Endothelial cell of umbilical vein (primary cell): Measurements from ENCODE around the gene ACSM2A. TPM values are rescaled to one million over a fixed set of nuclear protein-coding genes. Genes with fewer than 3 reads are reported as not detected.
"Not testable (repeated sequence)": the region's sequence is repeated elsewhere in the genome, so short reads cannot be mapped to it uniquely, and the experiment has no call there.

Experiments
- BruUV-seq: library from RNA; stranded (reverse); fragments of 400-500 nt; replicated peaks from 2 replicates; lab custom pipeline; 2021; lab: Mats Ljungman, UMichigan
- CTCF ChIA-PET: fragments of 300-600, 350-600 bp; sonication (Branson Sonifier 250); formaldehyde crosslinking; loops from one replicate; lab custom pipeline; 2021; ENCODE audit warnings: antibody characterized with exemption, inconsistent platforms; lab: Charles Lee
- POLR2A ChIA-PET: fragments of 300-600, 350-600 bp; sonication (Branson Sonifier 250); formaldehyde crosslinking; loops from one replicate; lab custom pipeline; 2021; ENCODE audit warnings: antibody characterized with exemption, inconsistent platforms; lab: Charles Lee
- DNase-seq: peaks from one replicate; pipeline ENCODE4 v3.0.0-alpha.2; 2011; ENCODE audit warnings: low read depth, low spot score
- FAIRE-seq: peaks from 2 replicates; lab custom pipeline; 2011; peaks lifted over from hg19 to GRCh38; lab: Jason Lieb, UNC
- H2AFZ ChIP-seq: 2 replicates; pipeline ENCODE4 v1.6.0; 2012; ENCODE audit warnings: low read depth, low read length, control low read depth, inconsistent platforms
- H3K27ac ChIP-seq: 2 replicates; pipeline ENCODE4 v1.5.1; 2011; ENCODE audit warnings: low read depth, mild to moderate bottlenecking, control low read depth, low read length, moderate library complexity; ENCODE audit not compliant: insufficient read depth
- H3K27me3 ChIP-seq, 2 experiments: 2 replicates each; pipeline versions ENCODE4 v1.6.0 to v1.6.1; 2011; ENCODE audit warnings: low read length in 2 of 2, mixed read lengths in 1 of 2; ENCODE audit not compliant: control insufficient read depth in 2 of 2, insufficient read depth in 2 of 2
- H3K36me3 ChIP-seq, 2 experiments: 2 replicates in 1 of 2; 3 replicates in 1 of 2; pipeline ENCODE4 v1.5.1; 2011; ENCODE audit warnings: low read length in 2 of 2, mild to moderate bottlenecking in 1 of 2, moderate library complexity in 1 of 2; ENCODE audit not compliant: control insufficient read depth in 2 of 2, insufficient read depth in 2 of 2; ENCODE audit errors: extremely low read depth in 1 of 2
- H3K4me1 ChIP-seq: 3 replicates; pipeline ENCODE4 v1.5.1; 2011; ENCODE audit warnings: mild to moderate bottlenecking, low read length; ENCODE audit not compliant: control insufficient read depth, insufficient read depth; ENCODE audit errors: extremely low read depth
- H3K4me2 ChIP-seq: 2 replicates; pipeline ENCODE4 v1.6.1; 2011; ENCODE audit warnings: low read length, control low read depth, mixed read lengths; ENCODE audit not compliant: insufficient read depth
- H3K4me3 ChIP-seq, 3 experiments: fragments of 200-600 bp in 1 of 3; sonication (generic), shearing (Covaris generic) in 1 of 3; replicated peaks in 1 of 3; 2 replicates each; pipeline ENCODE4 v1.5.1; 2011 to 2016; ENCODE audit warnings: control low read depth in 3 of 3, low read length in 3 of 3, mild to moderate bottlenecking in 2 of 3, inconsistent platforms in 1 of 3, low read depth in 1 of 3, moderate library complexity in 1 of 3; ENCODE audit not compliant: insufficient read depth in 1 of 3
- H3K79me2 ChIP-seq: 2 replicates; pipeline ENCODE4 v1.6.0; 2012; ENCODE audit warnings: low read length, inconsistent platforms; ENCODE audit not compliant: control insufficient read depth, insufficient read depth
- H3K9ac ChIP-seq: replicated peaks from 2 replicates; pipeline ENCODE3; 2011; ENCODE audit warnings: low read length, control low read depth; ENCODE audit not compliant: insufficient read depth; ENCODE audit errors: extremely low read depth
- H3K9me1 ChIP-seq: replicated peaks from 3 replicates; pipeline ENCODE4 v1.6.0; 2011; ENCODE audit warnings: mild to moderate bottlenecking, low read length; ENCODE audit not compliant: control insufficient read depth, insufficient read depth; ENCODE audit errors: extremely low read depth
- H3K9me3 ChIP-seq: replicated peaks from 2 replicates; pipeline ENCODE4 v1.5.1; 2012; ENCODE audit warnings: low read length, inconsistent platforms; ENCODE audit not compliant: control insufficient read depth, insufficient read depth
- H4K20me1 ChIP-seq: replicated peaks from 2 replicates; pipeline ENCODE3; 2011; ENCODE audit warnings: mild to moderate bottlenecking, low read length; ENCODE audit not compliant: control insufficient read depth, insufficient read depth; ENCODE audit errors: extremely low read depth
- EZH2 ChIP-seq: IDR thresholded peaks from 2 replicates; pipeline ENCODE4 v1.6.1; 2012; ENCODE audit warnings: borderline replicate concordance, low read depth, mild to moderate bottlenecking, moderate library complexity, low read length, inconsistent platforms; ENCODE audit not compliant: severe bottlenecking
- FOS ChIP-seq: IDR thresholded peaks from 2 replicates; pipeline ENCODE4 v1.6.1; 2011; ENCODE audit warnings: mild to moderate bottlenecking, low read length, moderate library complexity, borderline replicate concordance; ENCODE audit not compliant: insufficient read depth
- GATA2 ChIP-seq: IDR thresholded peaks from 2 replicates; pipeline ENCODE4 v1.7.0; 2011; ENCODE audit warnings: low read depth, mild to moderate bottlenecking, moderate library complexity, mixed read lengths, low read length; ENCODE audit not compliant: insufficient read length, insufficient read depth
- JUN ChIP-seq: IDR thresholded peaks from 2 replicates; pipeline ENCODE4 v1.6.1; 2011; ENCODE audit warnings: borderline replicate concordance, low read depth; ENCODE audit not compliant: insufficient read length, insufficient read depth
- MAX ChIP-seq: IDR thresholded peaks from 2 replicates; pipeline ENCODE4 v1.6.1; 2011; ENCODE audit not compliant: insufficient read depth, insufficient read length
- MYC ChIP-seq: IDR thresholded peaks from one replicate; pipeline ENCODE4 v1.6.1; 2011; ENCODE audit warnings: mild to moderate bottlenecking, low read depth, low read length
- POLR2A ChIP-seq: IDR thresholded peaks from 2 replicates; pipeline ENCODE4 v1.6.1; 2012; ENCODE audit warnings: low read depth, mild to moderate bottlenecking, control low read depth, low read length
- POLR2AphosphoS5 ChIP-seq: IDR thresholded peaks from 2 replicates; pipeline ENCODE4 v1.6.1; 2012; ENCODE audit warnings: low read depth, mild to moderate bottlenecking, control low read depth, low read length, moderate library complexity; ENCODE audit not compliant: insufficient read depth
- dilution Hi-C: fragments of 300-500 bp; cut with MboI; formaldehyde crosslinking; loops from one replicate; pipeline ENCODE4 v1.15.0; 2019; ENCODE audit warnings: low sequenced_read_pairs; ENCODE audit not compliant: extremely low pct_ligation_motif_present
- intact Hi-C: fragments of 100-400 bp; cut with micrococcal nuclease; formaldehyde crosslinking; loops from one replicate; pipeline ENCODE4 v1.10.0; 2022
- polyA plus RNA-seq, 4 experiments: library from polyadenylated mRNA; depleted of rRNA in 3 of 4; stranded (reverse) in 3 of 4; unstranded in 1 of 4; fragments of >200 nt; gene quantifications; 2 replicates each; pipeline versions ENCODE4 v1.2.1 to v1.2.3, GENCODE V29; 2011 to 2012; ENCODE audit warnings: missing spikeins in 1 of 4
- total RNA-seq: library from RNA; stranded (reverse); gene quantifications from 2 replicates; pipeline ENCODE4 v1.2.3, GENCODE V29; 2021
- TF ChIP-seq, protein P1 (sequence below), 2 donors: IDR thresholded peaks; 1 replicate in 1 of 2; 2 replicates in 1 of 2; pipeline ENCODE4 v1.5.1; 2011; ENCODE audit warnings: low read length in 2 of 2, mild to moderate bottlenecking in 2 of 2, moderate library complexity in 2 of 2, control low read depth in 1 of 2, inconsistent platforms in 1 of 2, low read depth in 1 of 2; ENCODE audit not compliant: insufficient read depth in 1 of 2; ENCODE audit errors: extremely low read depth in 1 of 2

ACSM2A gene
- total and polyA plus RNA-seq, 2 donors (not counting 3 experiments of a cell fraction or from before 2014, with no cell fraction given), result 0.03 TPM; not detected in 1

DNA sequence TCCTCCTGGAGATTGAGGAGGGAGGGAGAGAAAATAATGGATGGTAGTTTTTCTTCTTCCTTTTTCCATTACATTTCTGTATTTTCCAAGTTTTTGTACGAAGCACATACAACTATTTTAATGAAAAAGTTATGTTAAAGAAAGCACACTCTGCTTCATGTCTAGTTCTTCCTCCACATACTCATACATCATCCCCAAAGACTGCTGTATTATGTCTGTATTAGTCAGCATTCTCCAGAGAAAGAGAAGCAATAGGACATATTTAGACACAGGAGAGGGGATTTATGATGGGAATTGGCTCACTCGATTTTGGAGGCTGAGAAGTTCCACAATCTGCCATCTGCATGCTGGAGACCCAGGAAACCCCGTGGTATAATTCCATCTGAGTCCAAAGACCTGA lies 10.1 kb upstream of the ACSM2A start:
- FAIRE-seq (no peak), DNase-seq (no peak)
- H3K36me3 ChIP-seq, result no peaks in the 10 kb centered on the region
- no peak overlapping the region for H3K4me2 ChIP-seq
- no peak overlapping the region for H3K4me3 ChIP-seq
- no peaks in the 10 kb centered on the region for H3K27me3 ChIP-seq
- H4K20me1 ChIP-seq, result no peaks in the 10 kb centered on the region
- no TSS peak for BruUV-seq
- H3K4me1 ChIP-seq, result no peaks in the 10 kb centered on the region
- no peak overlapping the region for H3K9ac ChIP-seq
- H3K79me2 ChIP-seq, result no peaks in the 10 kb centered on the region
- TF ChIP-seq EZH2 (no peak), JUN (no peak), GATA2 (no peak), MAX (no peak), FOS (no peak), POLR2A (no peak), MYC (no peak), POLR2AphosphoS5 (no peak)
- TF ChIP-seq, protein P1, sequence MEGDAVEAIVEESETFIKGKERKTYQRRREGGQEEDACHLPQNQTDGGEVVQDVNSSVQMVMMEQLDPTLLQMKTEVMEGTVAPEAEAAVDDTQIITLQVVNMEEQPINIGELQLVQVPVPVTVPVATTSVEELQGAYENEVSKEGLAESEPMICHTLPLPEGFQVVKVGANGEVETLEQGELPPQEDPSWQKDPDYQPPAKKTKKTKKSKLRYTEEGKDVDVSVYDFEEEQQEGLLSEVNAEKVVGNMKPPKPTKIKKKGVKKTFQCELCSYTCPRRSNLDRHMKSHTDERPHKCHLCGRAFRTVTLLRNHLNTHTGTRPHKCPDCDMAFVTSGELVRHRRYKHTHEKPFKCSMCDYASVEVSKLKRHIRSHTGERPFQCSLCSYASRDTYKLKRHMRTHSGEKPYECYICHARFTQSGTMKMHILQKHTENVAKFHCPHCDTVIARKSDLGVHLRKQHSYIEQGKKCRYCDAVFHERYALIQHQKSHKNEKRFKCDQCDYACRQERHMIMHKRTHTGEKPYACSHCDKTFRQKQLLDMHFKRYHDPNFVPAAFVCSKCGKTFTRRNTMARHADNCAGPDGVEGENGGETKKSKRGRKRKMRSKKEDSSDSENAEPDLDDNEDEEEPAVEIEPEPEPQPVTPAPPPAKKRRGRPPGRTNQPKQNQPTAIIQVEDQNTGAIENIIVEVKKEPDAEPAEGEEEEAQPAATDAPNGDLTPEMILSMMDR (IDR thresholded peaks at IDR 0.05; ENCODE audit: extremely low read depth in 1 of 2, insufficient read depth in 1 of 2, low read depth in 1 of 2, low read length in 2 of 2), result no peak
- H3K9me1 ChIP-seq, result no peaks in the 10 kb centered on the region
- no peak overlapping the region for H2AFZ ChIP-seq
- dilution Hi-C loops (no loop called here), intact Hi-C loops (no loop called here)
- POLR2A ChIA-PET, result no interaction called here
- H3K9me3 ChIP-seq, result no peaks in the 10 kb centered on the region
- H3K27ac ChIP-seq, result no peak overlapping the region
- CTCF ChIA-PET, result no interaction called here

DNA sequence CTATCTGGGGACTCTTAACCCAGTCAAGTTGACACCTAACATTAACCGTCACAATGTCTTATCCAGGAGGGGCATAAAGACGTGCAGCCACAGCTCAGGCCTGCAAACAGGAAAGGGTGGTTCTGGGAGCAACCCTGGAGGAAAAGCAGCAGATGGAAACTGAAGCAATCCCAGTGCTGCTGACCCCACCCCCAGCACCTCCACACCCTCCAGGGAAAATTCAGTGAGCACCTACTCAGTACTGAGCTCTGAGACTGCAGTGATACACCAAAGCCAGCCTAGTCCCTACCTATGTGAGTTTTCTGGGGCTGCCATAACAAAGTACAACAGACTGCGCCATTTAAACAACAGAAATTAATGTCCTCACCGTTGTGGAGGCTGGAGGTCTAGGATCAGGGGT lies 9.5 kb upstream of the ACSM2A start:
- FAIRE-seq, H2AFZ ChIP-seq, dilution Hi-C loops, H3K9ac ChIP-seq, H3K4me2 ChIP-seq, H3K36me3 ChIP-seq, H3K4me1 ChIP-seq, H4K20me1 ChIP-seq, intact Hi-C loops, H3K27ac ChIP-seq, POLR2A ChIA-PET, H3K27me3 ChIP-seq, H3K9me3 ChIP-seq, H3K9me1 ChIP-seq, H3K4me3 ChIP-seq, DNase-seq, BruUV-seq, H3K79me2 ChIP-seq, CTCF ChIA-PET: not testable (repeated sequence)

- POLR2A ChIA-PET, H3K79me2 ChIP-seq, dilution Hi-C loops, H3K27me3 ChIP-seq, H3K9me1 ChIP-seq, H3K4me2 ChIP-seq, CTCF ChIA-PET, H3K36me3 ChIP-seq, H3K9me3 ChIP-seq, H3K27ac ChIP-seq, H3K4me1 ChIP-seq, H4K20me1 ChIP-seq, intact Hi-C loops, H3K9ac ChIP-seq, H3K4me3 ChIP-seq, H2AFZ ChIP-seq, DNase-seq, BruUV-seq: not testable (repeated sequence)
- peak; percentile 47 for FAIRE-seq
These were observed 4.5 kb upstream of the ACSM2A start for GRCh38 chr16:20446652-20447393.
